ENCODE results near the gene DRD1.

The DRD1 gene

DNA sequence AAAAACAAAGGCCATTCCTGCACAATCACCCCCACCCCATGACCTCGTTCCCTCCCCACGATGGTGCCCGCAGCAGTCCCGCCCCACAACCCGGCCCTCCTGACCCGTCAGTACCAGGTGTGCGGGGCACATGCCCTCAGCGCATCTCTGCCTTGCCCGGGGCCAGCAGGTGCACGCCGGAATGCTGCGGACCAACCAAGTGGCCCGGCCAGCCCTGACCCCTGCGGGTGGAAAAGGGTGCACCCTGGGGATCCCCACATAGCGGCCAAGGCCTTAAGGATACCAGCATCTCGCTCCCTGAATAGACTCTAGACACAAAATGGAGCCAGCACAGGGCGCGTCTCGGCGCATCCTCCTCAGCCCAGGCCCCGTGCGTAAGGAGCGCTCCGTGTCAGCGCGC is 40.3 kb upstream of the DRD1 start:
- Histone ChIP-seq H3K9me3 (ENCODE audit: insufficient read depth, low read depth, low read length) (peaks cover 1% of the 10 kb centered on the region), H3K27ac (ENCODE audit: low read depth, low read length) (no peak overlapping the region), H3K4me3 (ENCODE audit: low read depth, low read length) (no peak overlapping the region), H2AK5ac (ENCODE audit: low read length) (no peak overlapping the region), H2BK12ac (ENCODE audit: low read length) (no peak overlapping the region), H4K91ac (ENCODE audit: low read depth, low read length) (no peak overlapping the region), H3K27me3 (ENCODE audit: insufficient read depth, low read length) (no peaks in the 10 kb centered on the region), H3K4ac (ENCODE audit: low read depth, low read length) (peak overlapping the region; percentile 13), H3K4me1 (ENCODE audit: control insufficient read depth in 1 of 2, insufficient read depth in 2 of 2, low read length in 2 of 2) (peaks cover 6% of the 10 kb centered on the region in 2 experiments), H3K79me2 (ENCODE audit: control insufficient read depth, insufficient read depth, low read length, poor library complexity) (peaks cover 17% of the 10 kb centered on the region), H4K12ac (ENCODE audit: low read depth, low read length) (no peak overlapping the region), H3K14ac (ENCODE audit: low read length) (no peak overlapping the region), H2BK120ac (ENCODE audit: insufficient read depth, low read length, poor library complexity) (no peak overlapping the region), H3K18ac (ENCODE audit: low read length) (no peak overlapping the region), H2AFZ (ENCODE audit: insufficient read depth, low read length, poor library complexity) (no peak overlapping the region), H3K9ac (ENCODE audit: low read length) (no peak overlapping the region), H3K4me2 (ENCODE audit: low read length) (no peak overlapping the region), H3K23ac (ENCODE audit: low read length) (no peak overlapping the region), H2BK5ac (ENCODE audit: low read depth, low read length, poor library complexity) (no peak overlapping the region), H3K36me3 (ENCODE audit: control insufficient read depth in 1 of 2, insufficient read depth in 2 of 2, low read length in 2 of 2) (peaks cover 19 to 26% of the 10 kb centered on the region in 2 experiments), H3K79me1 (ENCODE audit: low read length) (peaks cover under 1% of the 10 kb centered on the region), H4K8ac (ENCODE audit: low read depth, low read length) (no peak overlapping the region)
- no CpG with 5 or more reads among the region's 26 CpGs for WGBS (ENCODE audit: extremely low coverage, insufficient coverage, insufficient read length)
- DNase-seq: no peak

DNA sequence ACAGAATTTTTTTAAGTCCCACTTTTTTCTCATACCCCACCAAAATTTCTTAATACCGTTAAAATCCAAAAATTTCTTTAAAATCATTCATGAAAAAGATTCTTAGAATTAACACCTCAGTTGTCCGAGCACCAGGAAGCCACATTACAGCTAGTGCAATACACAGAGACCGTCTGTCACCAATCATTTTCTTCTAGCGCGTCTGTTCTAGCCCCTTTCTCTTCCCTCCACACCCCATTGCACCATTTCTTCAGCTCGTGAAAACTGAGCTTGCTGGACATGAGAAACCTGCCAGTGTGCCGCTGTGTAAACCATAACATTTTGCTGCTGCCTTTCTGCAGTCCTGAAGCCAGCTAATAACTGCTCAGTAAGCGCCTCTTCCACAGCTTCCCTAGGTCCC is 39.4 kb upstream of the DRD1 start:
- 100% methylated on average over 1 of the region's 8 CpGs for WGBS (ENCODE audit: extremely low coverage, insufficient coverage, insufficient read length)
- no peak overlapping the region for H2BK120ac ChIP-seq (ENCODE audit: insufficient read depth, low read length, poor library complexity)
- H2BK12ac ChIP-seq (ENCODE audit: low read length): no peak overlapping the region

DNA sequence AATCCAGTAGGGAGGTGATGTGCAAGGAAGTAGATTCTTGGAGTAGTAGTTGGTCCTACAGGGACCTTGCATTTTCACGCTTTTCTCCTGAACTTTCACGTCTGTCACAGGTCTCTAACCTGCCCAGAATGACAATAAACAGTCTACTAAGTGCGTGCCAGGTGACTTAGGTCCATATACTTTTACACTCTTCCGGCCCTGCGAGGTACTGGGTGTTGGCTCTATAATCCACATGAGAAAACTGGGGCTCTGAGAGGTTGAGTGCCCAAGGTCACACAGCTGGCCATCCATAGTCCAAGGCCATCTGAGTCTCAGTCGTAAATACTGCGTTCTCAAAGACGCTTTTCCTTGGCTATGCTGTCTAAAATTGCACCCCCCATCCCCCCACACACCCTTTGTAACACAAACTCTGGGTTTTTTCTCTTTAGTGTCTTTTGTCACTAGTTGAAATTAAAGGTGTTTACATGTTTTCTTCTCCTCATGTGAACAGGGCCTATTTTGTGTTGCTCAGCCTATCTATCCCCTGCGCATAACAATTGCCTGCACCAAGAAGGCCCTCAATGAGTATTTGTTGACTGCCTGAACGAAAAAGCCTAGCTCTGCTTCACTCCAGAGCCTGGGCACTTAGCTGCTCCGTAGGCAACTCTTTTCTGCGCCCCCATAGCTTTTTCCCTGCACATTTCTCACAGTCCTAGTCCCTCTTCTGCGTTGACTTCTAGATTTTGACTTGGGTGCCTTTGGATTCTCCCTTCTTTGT is 35.3 kb upstream of the DRD1 start:
- H3K4me2 ChIP-seq (ENCODE audit: low read length): peak overlapping the region; percentile 82
- no CpG with 5 or more reads among the region's 13 CpGs for WGBS (ENCODE audit: extremely low coverage, insufficient coverage, insufficient read length)

More for the DNA sequence above, 39.4 kb upstream of the DRD1 start:
- Histone ChIP-seq H3K79me1 (ENCODE audit: low read length) (peaks cover 10% of the 10 kb centered on the region), H2BK5ac (ENCODE audit: low read depth, low read length, poor library complexity) (no peak overlapping the region), H3K4me2 (ENCODE audit: low read length) (no peak overlapping the region), H4K12ac (ENCODE audit: low read depth, low read length) (no peak overlapping the region), H4K8ac (ENCODE audit: low read depth, low read length) (no peak overlapping the region), H3K14ac (ENCODE audit: low read length) (no peak overlapping the region), H3K18ac (ENCODE audit: low read length) (no peak overlapping the region), H3K79me2 (ENCODE audit: control insufficient read depth, insufficient read depth, low read length, poor library complexity) (peaks cover 25% of the 10 kb centered on the region), H2AK5ac (ENCODE audit: low read length) (no peak overlapping the region), H4K91ac (ENCODE audit: low read depth, low read length) (no peak overlapping the region), H3K9me3 (ENCODE audit: insufficient read depth, low read depth, low read length) (peaks cover 1% of the 10 kb centered on the region), H2AFZ (ENCODE audit: insufficient read depth, low read length, poor library complexity) (no peak overlapping the region), H3K36me3 (ENCODE audit: control insufficient read depth in 1 of 2, insufficient read depth in 2 of 2, low read length in 2 of 2) (peaks cover 16 to 24% of the 10 kb centered on the region in 2 experiments), H3K4me3 (ENCODE audit: low read depth, low read length) (no peak overlapping the region), H3K23ac (ENCODE audit: low read length) (no peak overlapping the region), H3K27ac (ENCODE audit: low read depth, low read length) (no peak overlapping the region), H3K9ac (ENCODE audit: low read length) (no peak overlapping the region), H3K27me3 (ENCODE audit: insufficient read depth, low read length) (no peaks in the 10 kb centered on the region), H3K4me1 (ENCODE audit: control insufficient read depth in 1 of 2, insufficient read depth in 2 of 2, low read length in 2 of 2) (peaks cover 6 to 8% of the 10 kb centered on the region in 2 experiments), H3K4ac (ENCODE audit: low read depth, low read length) (no peak overlapping the region)
- no peak for DNase-seq

DNA sequence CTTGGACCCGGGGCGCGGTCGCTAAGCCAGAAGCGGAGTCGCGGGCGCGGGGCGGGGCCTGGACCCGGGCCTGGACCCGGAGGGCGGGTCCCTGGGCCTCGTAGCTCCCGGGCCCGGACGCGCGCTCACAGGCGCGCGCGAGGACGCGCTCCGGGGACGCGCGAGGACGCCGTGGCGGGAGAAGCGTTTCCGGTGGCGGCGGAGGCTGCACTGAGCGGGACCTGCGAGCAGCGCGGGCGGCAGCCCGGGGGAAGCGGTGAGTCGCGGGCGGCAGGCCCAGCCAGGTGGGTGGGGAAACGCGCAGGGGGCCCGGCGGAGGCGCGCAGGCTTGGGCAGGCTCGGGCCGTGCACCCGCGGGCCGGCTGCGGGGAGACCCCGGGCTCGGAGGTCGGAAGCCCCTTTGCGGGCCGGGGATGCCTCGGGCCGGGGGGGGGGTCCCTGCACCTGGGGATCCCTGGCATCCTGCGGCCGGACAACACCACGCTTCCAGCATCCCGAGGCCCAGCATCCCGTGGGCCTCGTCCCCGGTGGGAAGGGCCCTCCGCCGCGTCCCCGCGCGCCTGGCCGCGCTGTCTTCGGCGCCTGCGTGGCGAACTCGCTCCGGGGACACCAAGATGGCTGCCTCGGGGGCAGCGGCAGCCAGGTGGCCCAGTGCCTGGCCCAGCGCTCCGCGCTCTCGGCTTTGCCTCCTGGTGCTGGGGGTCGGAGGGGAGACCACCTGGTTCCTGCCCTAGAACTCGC is 34.6 kb upstream of the DRD1 start, which contains the start of gene SFXN1:
TSS of gene SFXN1 (plus strand) at position 177 of the 741 bp plus-strand sequence. CDS start 13,544 bp downstream, outside the sequence.
- Histone ChIP-seq H3K4me2 (ENCODE audit: low read length) (peak within 1 kb of the TSS; percentile 82), H4K8ac (ENCODE audit: low read depth, low read length) (peak within 1 kb of the TSS; percentile 98), H3K4me3 (ENCODE audit: low read depth, low read length) (peak within 1 kb of the TSS; percentile 94), H3K9me3 (ENCODE audit: insufficient read depth, low read depth, low read length) (no peaks in the 10 kb centered on the region), H2BK120ac (ENCODE audit: insufficient read depth, low read length, poor library complexity) (peak within 1 kb of the TSS; percentile 90), H2AK5ac (ENCODE audit: low read length) (peak within 1 kb of the TSS; percentile 90), H3K27ac (ENCODE audit: low read depth, low read length) (peak within 1 kb of the TSS; percentile 33), H3K27me3 (ENCODE audit: insufficient read depth, low read length) (no peaks in the 10 kb centered on the region), H4K91ac (ENCODE audit: low read depth, low read length) (peak within 1 kb of the TSS; percentile 97), H3K79me2 (ENCODE audit: control insufficient read depth, insufficient read depth, low read length, poor library complexity) (peaks cover 21% of the 10 kb centered on the region), H3K4ac (ENCODE audit: low read depth, low read length) (peak within 1 kb of the TSS; percentile 99), H3K79me1 (ENCODE audit: low read length) (peaks cover 10% of the 10 kb centered on the region), H2BK12ac (ENCODE audit: low read length) (peak within 1 kb of the TSS; percentile 45), H3K18ac (ENCODE audit: low read length) (peak within 1 kb of the TSS; percentile 99), H3K9ac (ENCODE audit: low read length) (peak within 1 kb of the TSS; percentile 92), H3K36me3 (ENCODE audit: control insufficient read depth in 1 of 2, insufficient read depth in 2 of 2, low read length in 2 of 2) (peaks cover 4 to 5% of the 10 kb centered on the region in 2 experiments), H3K23ac (ENCODE audit: low read length) (no peak within 1 kb of the TSS), H2AFZ (ENCODE audit: insufficient read depth, low read length, poor library complexity) (peak within 1 kb of the TSS; percentile 99), H4K12ac (ENCODE audit: low read depth, low read length) (peak within 1 kb of the TSS; percentile 96), H2BK5ac (ENCODE audit: low read depth, low read length, poor library complexity) (peak within 1 kb of the TSS; percentile 77), H3K4me1 (ENCODE audit: control insufficient read depth in 1 of 2, insufficient read depth in 2 of 2, low read length in 2 of 2) (peaks cover 6 to 8% of the 10 kb centered on the region in 2 experiments), H3K14ac (ENCODE audit: low read length) (peak within 1 kb of the TSS; percentile 96)
- WGBS (ENCODE audit: extremely low coverage, insufficient coverage, insufficient read length): no CpG with 5 or more reads among the region's 94 CpGs
- DNase-seq: peak; percentile 31 to 66

More for the DNA sequence above, 35.3 kb upstream of the DRD1 start:
- H3K18ac ChIP-seq (ENCODE audit: low read length): peak overlapping the region; percentile 99
- peak overlapping the region; percentile 77 for H2BK5ac ChIP-seq (ENCODE audit: low read depth, low read length, poor library complexity)
- peak overlapping the region; percentile 99 for H3K4ac ChIP-seq (ENCODE audit: low read depth, low read length)
- peak overlapping the region; percentile 97 for H4K91ac ChIP-seq (ENCODE audit: low read depth, low read length)
- H3K79me1 ChIP-seq (ENCODE audit: low read length): peaks cover 10% of the 10 kb centered on the region
- peak overlapping the region; percentile 98 for H4K8ac ChIP-seq (ENCODE audit: low read depth, low read length)
- no peak for DNase-seq
- no peaks in the 10 kb centered on the region for H3K27me3 ChIP-seq (ENCODE audit: insufficient read depth, low read length)
- peak overlapping the region; percentile 96 for H3K14ac ChIP-seq (ENCODE audit: low read length)
- no peak overlapping the region for H3K23ac ChIP-seq (ENCODE audit: low read length)
- peak overlapping the region; percentile 90 for H2AK5ac ChIP-seq (ENCODE audit: low read length)
- H3K4me3 ChIP-seq (ENCODE audit: low read depth, low read length): peak overlapping the region; percentile 94
- H4K12ac ChIP-seq (ENCODE audit: low read depth, low read length): peak overlapping the region; percentile 96
- peaks cover 9 to 12% of the 10 kb centered on the region in 2 experiments for H3K36me3 ChIP-seq (ENCODE audit: control insufficient read depth in 1 of 2, insufficient read depth in 2 of 2, low read length in 2 of 2)
- peaks cover 6 to 8% of the 10 kb centered on the region in 2 experiments for H3K4me1 ChIP-seq (ENCODE audit: control insufficient read depth in 1 of 2, insufficient read depth in 2 of 2, low read length in 2 of 2)
- H2BK12ac ChIP-seq (ENCODE audit: low read length): no peak overlapping the region
- H3K9ac ChIP-seq (ENCODE audit: low read length): peak overlapping the region; percentile 92
- no peak overlapping the region for H3K27ac ChIP-seq (ENCODE audit: low read depth, low read length)
- peak overlapping the region; percentile 99 for H2AFZ ChIP-seq (ENCODE audit: insufficient read depth, low read length, poor library complexity)
- H3K9me3 ChIP-seq (ENCODE audit: insufficient read depth, low read depth, low read length): no peaks in the 10 kb centered on the region
- peaks cover 24% of the 10 kb centered on the region for H3K79me2 ChIP-seq (ENCODE audit: control insufficient read depth, insufficient read depth, low read length, poor library complexity)
- H2BK120ac ChIP-seq (ENCODE audit: insufficient read depth, low read length, poor library complexity): peak overlapping the region; percentile 90

All from trophoblast cell (in vitro differentiated cells and primary cell).